NCI-H187 (cell line): ENCODE measurements around the gene GNAS-AS1.

Experiments
- DNase-seq, 2 experiments: peaks; one replicate each; lab custom pipeline; 2025; lab: John Stamatoyannopoulos, UW

Gene GNAS-AS1

DNA sequence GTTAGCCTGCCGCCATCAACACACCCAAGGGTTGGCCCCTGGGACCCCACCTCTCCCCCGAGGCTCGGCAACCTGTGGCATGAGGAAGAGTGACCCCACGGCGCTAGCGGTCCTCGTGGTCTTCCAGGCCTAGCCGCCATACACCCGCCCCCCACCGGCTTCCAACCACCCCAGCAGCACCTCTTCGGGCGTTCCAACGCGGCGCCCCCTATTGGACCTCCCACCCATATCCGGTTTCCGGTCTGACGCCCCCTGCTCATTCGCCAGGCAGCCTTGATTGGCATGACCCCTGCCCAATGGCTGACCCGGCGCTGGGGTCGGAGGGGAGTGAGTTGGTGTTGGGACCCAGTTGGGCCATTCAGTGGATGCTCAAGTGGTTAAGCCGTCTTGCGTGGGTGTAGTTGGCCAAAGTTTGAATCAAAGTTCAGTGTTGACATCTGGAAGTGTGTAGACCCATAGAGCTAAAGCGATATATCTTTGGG, at the start of gene GNAS-AS1:
TSS of gene GNAS-AS1 (minus strand) at position 210 of the 482 bp plus-strand sequence.
- DNase-seq: no peak

- no peak for DNase-seq
These were observed 49.7 kb upstream of the GNAS-AS1 start for GRCh38 chr20:58900397-58900796.

DNA sequence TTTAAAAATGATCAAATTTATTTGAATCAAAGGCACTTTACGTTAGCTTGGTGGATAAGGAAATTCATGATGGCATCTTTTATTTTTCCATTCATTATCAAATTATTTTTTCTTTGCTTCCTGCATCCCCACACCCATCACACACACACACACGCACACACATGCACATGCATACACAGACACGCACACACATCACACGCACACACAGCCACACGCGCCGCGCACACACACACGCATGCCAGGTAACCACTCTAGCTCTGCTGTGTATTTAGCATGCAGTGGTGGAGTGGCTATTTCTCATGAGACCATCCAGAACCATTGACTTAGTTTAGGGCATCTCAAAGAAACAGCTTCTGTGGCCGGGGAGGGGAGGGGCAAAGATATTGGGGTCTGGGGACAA, 48.8 kb upstream of the GNAS-AS1 start:
- DNase-seq: no peak

- no peak for DNase-seq
These were observed 48.1 kb upstream of the GNAS-AS1 start for GRCh38 chr20:58898629-58899408.

DNA sequence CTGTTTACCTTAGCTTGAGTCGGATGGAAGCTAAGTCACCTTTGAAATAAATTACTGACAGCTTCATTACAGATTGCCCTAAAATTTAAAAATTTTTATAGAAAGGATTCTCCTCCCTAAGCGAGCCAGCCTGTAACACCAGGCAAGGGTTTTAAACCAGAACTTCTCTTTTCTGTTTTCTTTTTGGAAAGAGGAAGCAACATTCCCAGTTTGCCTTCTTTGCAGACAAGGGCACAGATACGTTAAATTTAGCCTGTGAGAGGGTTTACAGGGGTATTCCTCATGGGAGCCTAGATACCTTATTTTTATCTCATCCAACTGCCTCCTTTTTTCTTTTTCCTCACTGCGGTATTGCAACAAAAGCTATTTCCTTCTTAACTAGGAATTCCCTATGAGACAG, 46.8 kb upstream of the GNAS-AS1 start:
- no peak for DNase-seq

DNA sequence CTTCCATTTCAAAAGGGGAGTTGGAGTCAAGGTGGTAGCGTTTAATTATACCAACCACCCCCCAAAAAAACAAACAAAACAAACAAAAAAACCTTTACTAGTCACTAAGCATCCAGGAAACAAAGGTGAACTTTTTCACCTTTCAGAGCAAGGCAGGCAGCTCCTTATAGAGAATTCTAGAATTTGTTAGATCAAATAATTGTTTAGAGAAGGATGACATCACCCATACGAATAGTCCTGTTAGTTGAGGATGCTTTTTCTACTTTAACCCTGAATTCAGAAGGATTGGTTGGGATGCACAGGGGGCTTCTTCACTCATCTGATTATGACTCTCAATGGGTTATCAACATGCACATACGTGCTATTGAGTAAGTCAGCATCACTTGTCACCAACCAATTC, 46.1 kb upstream of the GNAS-AS1 start:
- no peak for DNase-seq

GRCh38 chr20:58895448-58896180, 44.9 kb upstream of the GNAS-AS1 start:
- DNase-seq: no peak

GRCh38 chr20:58894652-58895447, 44.1 kb upstream of the GNAS-AS1 start:
- DNase-seq: no peak

- no peak for DNase-seq
These were observed 42.8 kb upstream of the GNAS-AS1 start for GRCh38 chr20:58893355-58894120.

GRCh38 chr20:58892932-58893224, 42.2 kb upstream of the GNAS-AS1 start:
- no peak for DNase-seq

DNA sequence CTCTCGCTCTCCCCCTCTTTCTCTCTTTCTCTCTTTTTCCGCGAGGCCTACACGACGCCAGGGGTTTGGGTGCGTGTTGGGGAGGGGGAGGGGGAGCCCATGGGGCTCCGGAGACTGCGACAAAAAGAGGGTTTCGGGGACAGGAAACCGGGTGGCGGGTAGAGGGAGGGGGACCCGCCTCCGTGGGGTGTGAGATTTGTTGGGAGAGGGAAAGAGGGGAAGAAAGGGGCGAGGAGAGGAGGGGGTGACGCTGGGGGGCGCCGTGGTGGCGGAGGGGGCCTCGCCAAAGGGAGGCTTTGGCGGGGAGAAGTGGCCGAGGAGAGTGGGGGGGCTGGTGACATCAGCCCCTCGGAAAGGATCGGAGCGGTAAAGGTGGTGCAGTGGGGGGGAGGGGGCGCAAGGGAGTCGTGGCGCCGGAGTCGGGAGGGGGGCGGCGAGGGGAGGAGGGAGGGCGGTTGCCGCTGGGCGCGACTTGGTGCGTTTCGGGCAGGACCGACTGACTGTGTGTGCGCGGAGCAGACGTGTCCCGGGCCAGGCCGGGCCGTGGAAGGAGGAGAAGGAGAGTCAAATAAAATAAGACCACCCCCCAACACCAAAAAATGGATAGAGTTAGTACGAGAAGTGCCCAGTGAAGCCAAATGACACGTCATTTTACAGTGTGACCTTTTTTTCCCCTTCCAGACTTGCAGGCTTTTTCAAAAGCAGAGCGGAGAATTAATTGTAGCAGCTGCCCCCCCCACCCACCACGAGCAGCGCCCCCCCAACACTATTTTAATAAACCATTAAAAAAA, 41.6 kb upstream of the GNAS-AS1 start:
- peak; percentile 29 to 33 for DNase-seq

GRCh38 chr20:58891718-58892140, 41.0 kb upstream of the GNAS-AS1 start:
- no peak for DNase-seq

DNA sequence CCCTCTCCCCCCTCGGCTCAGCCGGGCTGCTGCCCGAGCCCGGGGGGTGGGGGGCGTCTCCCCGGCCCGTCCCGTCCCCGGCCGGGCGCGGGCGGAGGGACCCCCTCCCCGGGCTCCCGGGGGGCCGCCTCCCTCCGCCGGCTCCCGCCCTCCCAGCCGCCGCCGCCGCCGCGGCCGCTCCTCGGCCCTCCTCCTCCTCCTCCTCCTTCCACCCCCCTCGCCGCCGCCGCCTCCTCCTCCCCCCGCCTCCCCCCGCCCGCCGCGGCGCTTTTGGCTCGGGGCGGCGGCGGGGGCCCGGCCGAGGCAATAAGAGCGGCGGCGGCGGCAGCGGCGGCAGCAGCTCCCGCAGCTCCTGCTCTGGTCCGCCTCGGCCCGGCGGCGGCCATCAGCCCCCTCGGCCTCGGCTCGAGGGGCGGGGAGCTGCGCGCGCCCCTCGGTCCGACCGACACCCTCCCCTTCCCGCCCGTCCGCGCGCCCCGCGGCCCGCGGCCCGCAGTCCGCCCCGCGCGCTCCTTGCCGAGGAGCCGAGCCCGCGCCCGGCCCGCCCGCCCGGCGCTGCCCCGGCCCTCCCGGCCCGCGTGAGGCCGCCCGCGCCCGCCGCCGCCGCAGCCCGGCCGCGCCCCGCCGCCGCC, 40.5 kb upstream of the GNAS-AS1 start:
- peak in 1 of 2 experiments; percentile 72 for DNase-seq

DNA sequence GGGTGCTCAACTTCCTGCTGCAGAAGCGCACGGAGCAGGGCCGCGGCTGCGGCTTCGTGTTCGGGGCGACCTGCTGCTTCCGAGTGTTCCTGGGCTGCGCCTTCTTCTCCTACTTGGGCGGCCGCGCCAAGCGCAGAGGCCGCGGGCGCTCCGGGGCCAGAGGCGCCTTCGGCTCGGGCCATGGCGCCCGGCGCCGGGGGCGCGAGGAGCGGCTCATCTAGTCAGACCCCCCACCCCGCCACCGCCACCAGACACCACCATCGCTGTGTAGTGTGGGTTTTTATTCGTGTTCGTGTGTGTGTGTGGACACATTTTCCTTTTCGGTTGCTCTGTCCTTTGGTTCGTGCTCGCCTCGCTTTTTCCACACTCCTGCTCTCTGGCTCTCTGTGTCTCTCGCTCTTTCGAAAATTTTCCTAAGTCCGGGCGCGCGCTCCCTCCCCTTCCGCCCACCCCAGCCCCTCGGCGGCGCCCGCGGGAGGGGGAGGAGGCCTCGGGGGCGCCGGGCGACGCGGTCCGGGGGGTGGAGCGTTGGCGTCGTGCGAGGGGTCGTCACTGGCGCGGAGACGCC, 39.9 kb upstream of the GNAS-AS1 start:
- peak in 1 of 2 experiments; percentile 57 for DNase-seq

- DNase-seq: no peak
These were observed 39.3 kb upstream of the GNAS-AS1 start for GRCh38 chr20:58889798-58890517.

GRCh38 chr20:58889334-58889760, 38.6 kb upstream of the GNAS-AS1 start:
- DNase-seq: no peak

DNA sequence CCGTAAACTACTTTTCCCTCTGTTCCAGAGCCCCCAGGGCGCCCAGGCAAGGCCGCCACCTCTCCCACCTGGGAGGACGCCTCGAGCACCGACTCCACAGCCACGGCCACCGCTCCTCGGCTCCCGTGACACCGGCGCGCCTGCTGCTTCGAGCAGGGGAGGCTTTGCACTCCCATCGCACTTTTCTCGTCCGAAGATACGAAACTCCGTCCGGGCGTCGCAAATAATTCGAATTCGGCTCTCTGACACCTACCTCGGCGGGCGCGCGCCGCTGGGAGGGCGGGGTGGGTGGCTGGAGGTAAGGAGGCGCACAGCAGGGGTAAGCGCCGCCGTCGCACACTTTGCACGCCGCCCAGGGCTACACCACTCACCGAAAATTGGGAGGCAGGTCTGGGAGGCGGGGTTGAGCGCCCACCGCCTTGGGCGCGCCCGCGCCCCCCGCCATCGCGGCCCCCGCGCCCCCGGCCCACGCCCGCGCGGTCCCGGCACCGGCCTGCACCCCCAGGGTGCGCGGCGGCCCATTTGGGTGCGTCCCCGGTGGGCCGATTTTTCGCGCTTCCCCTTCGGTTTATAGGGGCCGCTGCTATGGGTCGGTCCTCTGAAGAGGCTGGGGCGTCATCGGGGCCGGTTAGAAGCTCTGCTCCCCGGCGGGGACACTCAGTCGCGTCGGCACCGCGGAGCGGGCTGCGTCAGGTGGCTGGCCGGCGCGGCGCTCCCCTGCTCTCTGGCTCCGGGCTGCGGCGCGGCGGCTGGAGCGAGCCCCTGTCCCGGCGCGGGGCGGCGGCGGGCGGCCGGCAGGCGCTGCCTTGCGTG, 38.0 kb upstream of the GNAS-AS1 start:
- no peak for DNase-seq

- no peak for DNase-seq
These were observed 37.4 kb upstream of the GNAS-AS1 start for GRCh38 chr20:58888103-58888502.

DNA sequence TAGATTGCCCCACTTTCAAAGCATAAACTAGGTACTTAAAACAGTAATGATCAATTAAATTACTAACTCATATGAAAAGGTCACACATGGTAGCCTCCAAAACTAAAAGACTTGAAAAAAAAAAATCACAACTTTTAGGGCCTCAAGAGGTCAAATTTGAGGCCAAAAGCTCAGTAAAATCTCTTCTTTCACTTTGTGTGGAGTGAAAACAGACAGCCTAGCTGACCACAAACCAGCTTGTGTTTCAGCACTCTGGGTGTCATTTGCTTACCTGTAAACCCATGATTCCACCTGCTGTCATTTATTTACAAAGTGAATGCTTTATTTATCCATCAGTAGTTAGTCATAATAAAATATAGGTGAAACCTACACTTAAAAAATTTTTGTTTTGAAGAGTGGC, 35.8 kb upstream of the GNAS-AS1 start:
- no peak for DNase-seq
